GM19193 (cell line): Measurements from ENCODE around the gene RPLP1.

Experiments
- POLR2A ChIP-seq: IDR thresholded peaks from 4 replicates; pipeline ENCODE4 v1.6.1; 2011; ENCODE audit not compliant: insufficient read depth, insufficient read length; ENCODE audit errors: extremely low read depth

RPLP1 gene

GRCh38 chr15:69459066-69459465 lies 6.4 kb downstream of the RPLP1 start:
- no peak for TF ChIP-seq POLR2A

- TF ChIP-seq POLR2A = no peak
These were observed 7.9 kb downstream of the RPLP1 start for GRCh38 chr15:69460481-69460880.

- no peak for TF ChIP-seq POLR2A
These were observed 9.4 kb downstream of the RPLP1 start for GRCh38 chr15:69462030-69462492.

- peak; percentile 65 for TF ChIP-seq POLR2A
These were observed 10.0 kb downstream of the RPLP1 start for GRCh38 chr15:69462493-69463181.

GRCh38 chr15:69463182-69463756 lies 10.7 kb downstream of the RPLP1 start:
- no peak for TF ChIP-seq POLR2A

- no peak for TF ChIP-seq POLR2A
These were observed 12.6 kb downstream of the RPLP1 start for GRCh38 chr15:69465253-69465652.

- no peak for TF ChIP-seq POLR2A
These were observed 14.1 kb downstream of the RPLP1 start for GRCh38 chr15:69466733-69467132.

- no peak for TF ChIP-seq POLR2A
These were observed 15.0 kb downstream of the RPLP1 start for GRCh38 chr15:69467636-69468035.

GRCh38 chr15:69468241-69469121 lies 15.9 kb downstream of the RPLP1 start:
- no peak for TF ChIP-seq POLR2A

GRCh38 chr15:69469467-69470201 lies 17.0 kb downstream of the RPLP1 start:
- TF ChIP-seq POLR2A = no peak

GRCh38 chr15:69472046-69472445 lies 19.4 kb downstream of the RPLP1 start:
- no peak for TF ChIP-seq POLR2A

GRCh38 chr15:69472562-69472961 lies 19.9 kb downstream of the RPLP1 start:
- TF ChIP-seq POLR2A = no peak

GRCh38 chr15:69474291-69474690 lies 21.7 kb downstream of the RPLP1 start:
- no peak for TF ChIP-seq POLR2A

GRCh38 chr15:69474846-69475455 lies 22.3 kb downstream of the RPLP1 start:
- TF ChIP-seq POLR2A = no peak
